Hindlimb muscle (tissue), 1 donor: ENCODE results near the gene RUSF1. TPM values are rescaled to one million over a fixed set of nuclear protein-coding genes. Genes with fewer than 3 reads are reported as not detected.
"Not testable (repeated sequence)": the region's sequence is repeated elsewhere in the genome, so short reads cannot be mapped to it uniquely, and the experiment has no call there.

ENCODE experiments used
- DNase-seq: peaks from one replicate; pipeline ENCODE4 v3.0.0-alpha.2; 2013
- polyA plus RNA-seq: library from polyadenylated mRNA; unstranded; fragments of 120-200 nt; gene quantifications from one replicate; pipeline ENCODE4 v1.2.1, GENCODE V29; 2013; ENCODE audit not compliant: insufficient read length

The RUSF1 gene
- polyA plus RNA-seq, 1 donor, result 48.4 TPM

GRCh38 chr16:31445931-31446330 is 62.3 kb downstream of the RUSF1 start:
- DNase-seq, result not testable (repeated sequence)

- DNase-seq, result no peak
These were observed 66.2 kb downstream of the RUSF1 start for GRCh38 chr16:31441956-31442355.

- DNase-seq, result no peak
These were observed 67.5 kb downstream of the RUSF1 start for GRCh38 chr16:31440516-31441184.

- DNase-seq, result no peak
These were observed 68.7 kb downstream of the RUSF1 start for GRCh38 chr16:31439519-31439918.

Other genes with a start within 250 kb of the RUSF1 start
- gene ITGAM, start 248.4 kb downstream of the RUSF1 start, polyA plus RNA-seq, result 4.7 TPM
- gene ITGAX, start 153.2 kb downstream of the RUSF1 start, polyA plus RNA-seq, result 2.9 TPM
- 0.45 TPM for gene ITGAD, start 115.1 kb downstream of the RUSF1 start, polyA plus RNA-seq
- gene COX6A2, start 80.0 kb downstream of the RUSF1 start, polyA plus RNA-seq, result 360 TPM
- 4.1 TPM for gene ZNF843, start 65.6 kb downstream of the RUSF1 start, polyA plus RNA-seq
- 11.0 TPM for gene ARMC5, start 48.9 kb downstream of the RUSF1 start, polyA plus RNA-seq
- 114 TPM for gene TGFB1I1, start 36.2 kb downstream of the RUSF1 start, polyA plus RNA-seq
- gene SLC5A2, start 25.3 kb downstream of the RUSF1 start, polyA plus RNA-seq, result 7.8 TPM
- gene AHSP, start 19.5 kb upstream of the RUSF1 start, polyA plus RNA-seq, result 10.4 TPM